ENCODE measurements around the gene SAP30. TPM values are rescaled to one million over a fixed set of nuclear protein-coding genes. Genes with fewer than 3 reads are reported as not detected.

The SAP30 gene
- total and polyA plus RNA-seq, 7 donors, result 3.5 to 10.7 (median 6.9) TPM

DNA sequence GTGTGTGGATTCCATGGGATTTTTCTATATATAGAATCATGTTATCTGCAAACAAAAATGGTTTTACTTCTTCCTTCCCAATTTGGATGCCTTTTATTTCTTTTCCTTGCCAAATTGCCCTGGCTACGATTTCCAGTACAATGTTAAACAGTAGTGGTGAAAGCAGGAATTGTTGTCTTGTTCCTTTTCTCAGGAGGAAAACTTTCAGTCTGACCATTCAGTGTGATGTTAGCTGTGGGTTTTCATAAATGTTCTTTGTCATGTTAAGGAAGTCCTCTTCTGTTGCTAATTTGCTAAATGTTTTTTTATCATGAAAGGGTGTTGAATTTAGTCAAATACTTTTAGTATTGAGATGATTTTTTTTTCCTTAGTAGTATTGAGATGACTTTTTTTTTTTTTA lies 10.9 kb downstream of the SAP30 start:
- DNase-seq (no peak), ATAC-seq (no peak)
- Histone ChIP-seq H3K27ac (no peak overlapping the region), H3K9me3 (no peaks in the 10 kb centered on the region), H3K4me3 (no peak overlapping the region), H3K36me3 (ENCODE audit: insufficient read depth in 1 of 2, low read depth in 1 of 2) (no peaks in the 10 kb centered on the region), H3K4me1 (no peaks in the 10 kb centered on the region), H3K27me3 (ENCODE audit: insufficient read depth in 3 of 3, low read length in 2 of 3) (no peaks in the 10 kb centered on the region)
- intact Hi-C loops (cut with DNase I), result no loop called here
- 27 to 45% (median 30%) methylated on average over 1 of the region's 1 CpG for WGBS, 3 donors
- TF ChIP-seq, protein P1, sequence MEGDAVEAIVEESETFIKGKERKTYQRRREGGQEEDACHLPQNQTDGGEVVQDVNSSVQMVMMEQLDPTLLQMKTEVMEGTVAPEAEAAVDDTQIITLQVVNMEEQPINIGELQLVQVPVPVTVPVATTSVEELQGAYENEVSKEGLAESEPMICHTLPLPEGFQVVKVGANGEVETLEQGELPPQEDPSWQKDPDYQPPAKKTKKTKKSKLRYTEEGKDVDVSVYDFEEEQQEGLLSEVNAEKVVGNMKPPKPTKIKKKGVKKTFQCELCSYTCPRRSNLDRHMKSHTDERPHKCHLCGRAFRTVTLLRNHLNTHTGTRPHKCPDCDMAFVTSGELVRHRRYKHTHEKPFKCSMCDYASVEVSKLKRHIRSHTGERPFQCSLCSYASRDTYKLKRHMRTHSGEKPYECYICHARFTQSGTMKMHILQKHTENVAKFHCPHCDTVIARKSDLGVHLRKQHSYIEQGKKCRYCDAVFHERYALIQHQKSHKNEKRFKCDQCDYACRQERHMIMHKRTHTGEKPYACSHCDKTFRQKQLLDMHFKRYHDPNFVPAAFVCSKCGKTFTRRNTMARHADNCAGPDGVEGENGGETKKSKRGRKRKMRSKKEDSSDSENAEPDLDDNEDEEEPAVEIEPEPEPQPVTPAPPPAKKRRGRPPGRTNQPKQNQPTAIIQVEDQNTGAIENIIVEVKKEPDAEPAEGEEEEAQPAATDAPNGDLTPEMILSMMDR (IDR thresholded peaks at IDR 0.05), result no peak

- ATAC-seq, result no peak
- Histone ChIP-seq H3K4me3 (no peak overlapping the region), H3K4me1 (no peaks in the 10 kb centered on the region), H3K36me3 (ENCODE audit: insufficient read depth in 1 of 2, low read depth in 1 of 2) (no peaks in the 10 kb centered on the region), H3K27me3 (ENCODE audit: insufficient read depth in 3 of 3, low read length in 2 of 3) (no peaks in the 10 kb centered on the region), H3K27ac (no peak overlapping the region), H3K9me3 (no peaks in the 10 kb centered on the region)
- WGBS, 3 donors, result 96 to 98% (median 98%) methylated on average over 4 of the region's 4 CpGs
- intact Hi-C loops (cut with DNase I), result no loop called here
- TF ChIP-seq, protein P1 (IDR thresholded peaks at IDR 0.05), result no peak
- DNase-seq, result no peak
Observed at GRCh38 chr4:173382349-173382748, 11.6 kb downstream of the SAP30 start.

DNA sequence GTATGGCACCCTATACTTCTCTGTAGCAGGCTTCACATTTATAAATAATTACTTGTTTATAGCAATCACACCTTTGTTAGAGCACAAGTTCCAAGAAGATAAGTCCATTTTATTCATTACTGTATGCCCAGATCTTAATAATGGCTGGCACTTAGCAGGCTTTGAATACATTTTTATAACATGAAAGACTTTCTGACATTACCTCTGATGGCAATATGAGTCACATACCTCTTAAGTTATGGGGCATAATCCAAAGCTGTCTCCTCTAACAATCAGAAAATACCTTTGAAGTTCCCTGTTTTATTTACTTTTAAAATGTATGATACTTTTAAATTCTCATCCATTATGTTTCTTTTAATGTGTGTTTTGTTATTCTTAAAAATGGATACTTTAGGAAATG lies 16.0 kb downstream of the SAP30 start:
- DNase-seq (no peak), ATAC-seq (no peak)
- H3K4me3 ChIP-seq, result no peak overlapping the region
- no peaks in the 10 kb centered on the region for H3K4me1 ChIP-seq
- no peaks in the 10 kb centered on the region for H3K36me3 ChIP-seq (ENCODE audit: insufficient read depth in 1 of 2, low read depth in 1 of 2)
- no peaks in the 10 kb centered on the region for H3K9me3 ChIP-seq
- intact Hi-C loops (cut with DNase I), result no loop called here
- no peaks in the 10 kb centered on the region for H3K27me3 ChIP-seq (ENCODE audit: insufficient read depth in 3 of 3, low read length in 2 of 3)
- TF ChIP-seq, protein P1 (IDR thresholded peaks at IDR 0.05), result no peak
- no peak overlapping the region for H3K27ac ChIP-seq

- intact Hi-C loops (cut with DNase I), result no loop called here
- no peaks in the 10 kb centered on the region for H3K27me3 ChIP-seq (ENCODE audit: insufficient read depth in 3 of 3, low read length in 2 of 3)
- DNase-seq, result no peak
- peaks cover 0 to 2% of the 10 kb centered on the region in 2 donors for H3K36me3 ChIP-seq (ENCODE audit: insufficient read depth in 1 of 2, low read depth in 1 of 2)
- no peaks in the 10 kb centered on the region for H3K4me1 ChIP-seq
- ATAC-seq, result no peak
- H3K4me3 ChIP-seq, result no peak overlapping the region
- TF ChIP-seq, protein P1 (IDR thresholded peaks at IDR 0.05), result no peak
- H3K27ac ChIP-seq, result no peak overlapping the region
- H3K9me3 ChIP-seq, result no peaks in the 10 kb centered on the region
- 92 to 100% (median 98%) methylated on average over 1 of the region's 1 CpG for whole genome bisulfite sequencing, 3 donors
Observed at GRCh38 chr4:173391701-173392100, 20.9 kb downstream of the SAP30 start.

- WGBS, 3 donors, result 62 to 70% (median 65%) methylated on average over 1 of the region's 1 CpG
- Histone ChIP-seq H3K27ac (no peak overlapping the region), H3K4me1 (no peaks in the 10 kb centered on the region), H3K9me3 (no peaks in the 10 kb centered on the region), H3K4me3 (no peak overlapping the region), H3K27me3 (ENCODE audit: insufficient read depth in 3 of 3, low read length in 2 of 3) (no peaks in the 10 kb centered on the region), H3K36me3 (ENCODE audit: insufficient read depth in 1 of 2, low read depth in 1 of 2) (peaks cover 0 to 2% of the 10 kb centered on the region in 2 donors)
- intact Hi-C loops (cut with DNase I), result no loop called here
- TF ChIP-seq, protein P1 (IDR thresholded peaks at IDR 0.05), result no peak
- ATAC-seq (no peak), DNase-seq (no peak)
Observed at GRCh38 chr4:173397604-173398003, 26.9 kb downstream of the SAP30 start.
